Esophagus (tissue), 2 donors: ENCODE data around the gene LST1. TPM values are rescaled to one million over a fixed set of nuclear protein-coding genes. Genes with fewer than 3 reads are reported as not detected.

ENCODE experiments used
- H3K27ac ChIP-seq, 2 donors: one replicate each; pipeline ENCODE4 v1.5.1; 2013; ENCODE audit warnings: low read depth in 2 of 2, mild to moderate bottlenecking in 2 of 2, inconsistent platforms in 1 of 2, low read length in 1 of 2, moderate library complexity in 1 of 2
- H3K27me3 ChIP-seq, 2 donors: one replicate each; pipeline ENCODE4 v1.6.1; 2013; ENCODE audit warnings: low read length in 2 of 2, control low read depth in 1 of 2, mild to moderate bottlenecking in 1 of 2; ENCODE audit not compliant: insufficient read depth in 2 of 2, control insufficient read depth in 1 of 2
- H3K36me3 ChIP-seq, 2 donors: one replicate each; pipeline ENCODE4 v1.6.1; 2013; ENCODE audit warnings: low read length in 1 of 2; ENCODE audit not compliant: control insufficient read depth in 2 of 2, insufficient read depth in 2 of 2
- H3K4me1 ChIP-seq, 2 donors: one replicate each; pipeline ENCODE4 v1.6.1; 2013; ENCODE audit warnings: low read length in 1 of 2; ENCODE audit not compliant: control insufficient read depth in 2 of 2, insufficient read depth in 2 of 2
- H3K4me3 ChIP-seq, 2 donors: one replicate each; pipeline ENCODE4 v1.5.1; 2013; ENCODE audit warnings: low read length in 2 of 2, mild to moderate bottlenecking in 2 of 2, low read depth in 1 of 2, moderate library complexity in 1 of 2
- H3K9me3 ChIP-seq, 2 donors: one replicate each; pipeline ENCODE4 v1.6.1; 2013; ENCODE audit warnings: mild to moderate bottlenecking in 2 of 2, low read depth in 1 of 2, low read length in 1 of 2, moderate library complexity in 1 of 2; ENCODE audit not compliant: control insufficient read depth in 2 of 2, insufficient read depth in 1 of 2
- WGBS, 2 donors: extraction: QIAGEN DNeasy Blood & Tissue Kit; methylation state at CpG; one replicate each; pipeline ENCODE4 v1.1.7; 2013; 5-methylcytosine and 5-hydroxymethylcytosine counted together
- polyA plus RNA-seq, 2 donors: library from polyadenylated mRNA; stranded (reverse); fragments of 200-250 nt; gene quantifications; one replicate each; pipeline ENCODE4 v1.2.3, GENCODE V29; 2013
- donor health status: healthy with polysubstance abuse.
- donor health status: Bipolar disorder and iron deficiency.

The LST1 gene
- polyA plus RNA-seq, 2 donors: 2.8 to 6.9 TPM

DNA sequence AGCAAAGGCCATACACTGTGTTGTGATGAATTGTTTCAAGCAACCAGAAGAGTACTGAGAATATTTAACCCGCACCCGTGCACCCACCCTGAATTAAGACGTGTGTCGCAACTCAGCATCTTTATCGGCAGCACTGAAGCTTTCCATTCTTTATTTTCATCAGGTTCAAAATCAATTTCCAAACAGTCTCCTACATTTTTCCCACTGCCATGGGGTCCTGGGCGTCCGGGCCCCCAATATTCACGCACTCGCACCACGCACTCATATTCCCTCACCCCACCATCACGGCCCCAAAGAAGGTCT is 5.7 kb upstream of the LST1 start:
- peak overlapping the region; percentile 9 to 82 for H3K27ac ChIP-seq
- H3K27me3 ChIP-seq: no peaks in the 10 kb centered on the region
- H3K4me1 ChIP-seq: peaks cover 0 to 6% of the 10 kb centered on the region in 2 donors
- 40 to 41% methylated on average over 11 of the region's 11 CpGs for WGBS, 2 donors
- no peaks in the 10 kb centered on the region for H3K36me3 ChIP-seq
- peak overlapping the region; percentile 60 to 67 for H3K4me3 ChIP-seq
- no peaks in the 10 kb centered on the region for H3K9me3 ChIP-seq

DNA sequence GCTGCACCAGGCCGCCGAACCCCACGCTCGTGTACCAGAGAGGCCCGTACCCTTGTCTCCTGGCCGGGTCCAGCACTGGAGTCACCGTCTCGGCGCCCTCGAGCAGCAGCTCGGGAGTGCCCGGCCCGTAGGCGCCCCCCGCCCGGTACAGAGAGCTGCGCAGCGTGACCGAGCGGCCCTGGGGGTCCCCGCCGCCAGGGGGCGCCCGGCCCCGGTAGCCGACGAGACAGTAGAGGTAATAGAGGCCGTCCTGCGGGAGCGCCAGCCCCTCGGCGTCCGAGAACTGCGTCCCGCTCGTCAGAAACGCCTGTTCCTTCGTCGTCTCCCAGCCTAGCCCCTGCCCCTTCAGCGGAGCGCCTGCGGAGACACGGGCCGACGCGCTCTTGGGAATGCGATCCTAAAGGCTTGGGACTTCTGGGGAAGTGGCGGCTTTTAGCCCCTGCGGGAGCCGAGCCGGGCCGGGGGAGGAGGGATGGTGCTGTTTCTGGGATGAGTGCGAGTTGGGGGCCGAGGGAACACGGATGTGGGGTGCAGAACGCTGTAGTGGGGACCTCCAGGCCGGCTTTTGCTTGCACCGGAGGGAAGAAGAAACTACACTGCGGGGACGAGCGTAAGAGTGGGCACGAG is 5.2 kb upstream of the LST1 start:
- peaks cover 0 to 6% of the 10 kb centered on the region in 2 donors for H3K4me1 ChIP-seq
- H3K27ac ChIP-seq: peak overlapping the region; percentile 82 to 85
- no peaks in the 10 kb centered on the region for H3K36me3 ChIP-seq
- H3K9me3 ChIP-seq: no peaks in the 10 kb centered on the region
- no peaks in the 10 kb centered on the region for H3K27me3 ChIP-seq
- WGBS, 2 donors: 0% methylated on average over 54 to 62 of the region's 62 CpGs
- H3K4me3 ChIP-seq: peak overlapping the region; percentile 60 to 67

GRCh38 chr6:31581434-31582229 is 4.4 kb upstream of the LST1 start:
- Histone ChIP-seq H3K27me3 (no peaks in the 10 kb centered on the region), H3K4me1 (peaks cover 0 to 6% of the 10 kb centered on the region in 2 donors)

DNA sequence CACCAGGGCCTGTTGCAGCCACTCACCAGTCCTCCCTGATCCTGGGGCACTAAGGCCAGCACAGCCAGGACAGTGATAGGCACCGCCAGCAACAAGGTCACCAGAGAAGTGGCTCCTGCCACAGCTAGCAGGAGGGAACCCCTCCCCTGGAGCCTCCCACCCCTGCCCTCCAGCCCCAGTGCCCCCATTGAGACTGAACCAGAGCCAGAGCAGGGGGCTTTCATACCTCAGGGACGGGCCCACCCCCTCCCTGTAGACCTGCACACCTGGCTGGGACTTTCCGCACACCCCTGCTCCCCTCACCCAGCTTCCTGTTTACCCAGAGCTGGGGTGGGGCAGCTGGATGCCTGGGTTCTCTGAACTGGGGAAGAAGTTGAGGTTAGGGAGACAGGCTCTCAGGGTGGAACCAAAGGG is 3.8 kb upstream of the LST1 start, which contains the start of gene LTB:
Gene LTB (minus strand): TSS at position 195 of the 414 bp plus-strand sequence. CDS start 7 bp downstream, at position 188.
- WGBS, 2 donors: 55 to 63% methylated on average over 3 of the region's 3 CpGs
- peaks cover 0 to 6% of the 10 kb centered on the region in 2 donors for H3K4me1 ChIP-seq
- peak within 1 kb of the TSS; percentile 60 to 67 for H3K4me3 ChIP-seq
- peak within 1 kb of the TSS; percentile 82 to 85 for H3K27ac ChIP-seq
- no peaks in the 10 kb centered on the region for H3K9me3 ChIP-seq
- H3K27me3 ChIP-seq: no peaks in the 10 kb centered on the region
- H3K36me3 ChIP-seq: no peaks in the 10 kb centered on the region

More at GRCh38 chr6:31581434-31582229, 4.4 kb upstream of the LST1 start:
- Histone ChIP-seq H3K9me3 (no peaks in the 10 kb centered on the region), H3K27ac (peak overlapping the region; percentile 82 to 85), H3K36me3 (no peaks in the 10 kb centered on the region), H3K4me3 (peak overlapping the region; percentile 60 to 67)
- 16 to 20% methylated on average over 21 of the region's 21 CpGs for WGBS, 2 donors

GRCh38 chr6:31585491-31585890 is 586 bp upstream of the LST1 start:
- H3K27me3 ChIP-seq: no peaks in the 10 kb centered on the region
- H3K4me3 ChIP-seq: no peak overlapping the region
- H3K4me1 ChIP-seq: peaks cover 0 to 6% of the 10 kb centered on the region in 2 donors
- 68 to 78% methylated on average over 2 of the region's 2 CpGs for WGBS, 2 donors
- H3K27ac ChIP-seq: no peak overlapping the region
- H3K36me3 ChIP-seq: no peaks in the 10 kb centered on the region
- no peaks in the 10 kb centered on the region for H3K9me3 ChIP-seq

DNA sequence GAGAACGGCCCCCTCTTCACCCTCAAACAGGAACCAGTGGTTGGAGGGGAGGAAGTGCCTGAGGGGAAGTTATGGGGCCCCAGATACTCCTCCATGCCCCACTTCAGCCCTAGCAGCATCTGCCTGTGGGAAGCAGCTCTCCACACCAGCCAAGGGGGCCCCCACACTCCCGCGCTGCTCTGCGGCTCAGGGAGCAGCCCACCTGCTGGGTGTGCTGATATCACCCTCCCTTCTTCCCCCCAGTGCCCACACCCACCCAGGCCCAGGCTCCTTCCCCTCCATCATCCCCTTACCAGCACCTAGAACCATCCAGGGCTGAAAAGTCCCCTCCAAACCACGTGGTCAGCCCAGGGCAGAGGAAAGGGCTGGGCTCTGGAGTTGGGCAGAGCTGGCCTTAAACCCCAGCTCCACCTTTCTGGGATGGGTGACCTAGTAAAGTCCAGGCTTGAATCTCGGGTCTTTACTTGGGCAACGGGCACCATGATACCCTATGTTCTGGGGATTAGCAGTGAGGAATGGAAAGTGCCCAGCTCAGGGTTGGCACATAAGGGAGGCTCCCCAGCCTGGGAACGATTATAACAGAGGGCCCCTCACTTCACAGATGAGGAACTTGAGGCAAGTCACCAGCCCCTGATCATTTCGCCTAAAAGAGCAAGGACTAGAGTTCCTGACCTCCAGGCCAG is 663 bp downstream of the LST1 start:
- Histone ChIP-seq H3K27ac (peak overlapping the region in 1 of 2 donors; percentile 18), H3K4me1 (peaks cover 0 to under 1% of the 10 kb centered on the region in 2 donors), H3K9me3 (no peaks in the 10 kb centered on the region), H3K4me3 (no peak overlapping the region), H3K36me3 (no peaks in the 10 kb centered on the region), H3K27me3 (no peaks in the 10 kb centered on the region)
- 58 to 59% methylated on average over 9 of the region's 9 CpGs for WGBS, 2 donors

- WGBS, 2 donors: 65 to 70% methylated on average over 12 of the region's 12 CpGs
- Histone ChIP-seq H3K4me3 (no peak overlapping the region), H3K4me1 (no peaks in the 10 kb centered on the region), H3K9me3 (no peaks in the 10 kb centered on the region), H3K27me3 (no peaks in the 10 kb centered on the region), H3K27ac (no peak overlapping the region), H3K36me3 (no peaks in the 10 kb centered on the region)
These were observed 2.0 kb downstream of the LST1 start for GRCh38 chr6:31587791-31588777.

DNA sequence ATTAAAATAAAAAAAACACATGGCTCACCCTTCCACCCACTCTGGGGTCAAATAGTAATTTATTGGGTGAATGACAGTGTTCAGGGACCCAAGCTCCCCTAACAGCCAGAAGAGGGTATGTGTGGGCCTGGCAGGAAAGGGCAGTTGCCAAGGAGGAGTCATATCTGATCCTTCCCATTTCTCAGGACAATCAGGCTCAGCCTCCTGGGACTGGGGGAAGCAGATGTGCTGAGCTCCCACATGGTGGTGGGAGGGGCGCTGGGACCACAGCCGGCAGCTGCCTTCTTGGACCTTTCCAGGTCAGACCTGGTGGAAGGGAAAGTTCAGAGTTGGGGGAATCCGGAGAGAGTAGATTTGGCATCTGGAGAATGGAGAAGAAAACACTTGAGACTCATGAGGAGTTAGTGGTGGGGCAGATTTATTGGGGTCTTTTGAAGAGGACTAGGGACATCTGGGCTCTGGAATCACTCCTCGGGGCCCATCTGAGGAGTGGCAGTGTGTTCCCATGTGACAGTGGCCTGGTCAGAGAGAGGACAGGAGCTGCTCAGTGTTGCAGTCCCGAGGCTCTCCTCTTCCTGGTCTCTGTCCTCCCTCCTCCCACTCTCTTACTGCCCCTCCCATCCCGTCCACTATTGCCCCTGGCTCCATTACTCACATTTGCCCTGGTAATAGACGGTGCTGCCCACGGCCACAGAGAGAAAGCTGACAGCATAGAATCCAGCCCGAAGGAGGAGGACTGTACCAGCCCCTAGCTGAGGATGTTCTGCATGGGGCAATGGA is 3.0 kb downstream of the LST1 start:
- Histone ChIP-seq H3K4me3 (no peak overlapping the region), H3K36me3 (no peaks in the 10 kb centered on the region), H3K27me3 (no peaks in the 10 kb centered on the region), H3K4me1 (no peaks in the 10 kb centered on the region), H3K9me3 (no peaks in the 10 kb centered on the region), H3K27ac (no peak overlapping the region)
- 55 to 60% methylated on average over 9 of the region's 9 CpGs for WGBS, 2 donors
